ENCODE results near the gene ZFYVE28.

ZFYVE28 gene

GRCh38 chr4:2343476-2343875, 75.0 kb downstream of the ZFYVE28 start:
- no peak for DNase-seq

GRCh38 chr4:2341911-2342652, 76.4 kb downstream of the ZFYVE28 start:
- no peak for DNase-seq

GRCh38 chr4:2341261-2341841, 77.1 kb downstream of the ZFYVE28 start:
- no peak for DNase-seq

GRCh38 chr4:2340272-2341061, 78.0 kb downstream of the ZFYVE28 start:
- DNase-seq, result no peak

- DNase-seq, result no peak
These were observed 78.8 kb downstream of the ZFYVE28 start for GRCh38 chr4:2339458-2340271.

- DNase-seq, result no peak
These were observed 79.5 kb downstream of the ZFYVE28 start for GRCh38 chr4:2338754-2339457.

GRCh38 chr4:2337896-2338295, 80.5 kb downstream of the ZFYVE28 start:
- DNase-seq, result no peak

- no peak for DNase-seq
These were observed 81.2 kb downstream of the ZFYVE28 start for GRCh38 chr4:2337131-2337723.

- DNase-seq, result no peak
These were observed 81.8 kb downstream of the ZFYVE28 start for GRCh38 chr4:2336659-2337058.

GRCh38 chr4:2335729-2336101, 82.7 kb downstream of the ZFYVE28 start:
- DNase-seq, result no peak

GRCh38 chr4:2334826-2335728, 83.4 kb downstream of the ZFYVE28 start:
- DNase-seq, result no peak

GRCh38 chr4:2333916-2334644, 84.4 kb downstream of the ZFYVE28 start:
- DNase-seq, result no peak

- DNase-seq, result no peak
These were observed 85.0 kb downstream of the ZFYVE28 start for GRCh38 chr4:2333356-2333841.

GRCh38 chr4:2332976-2333319, 85.5 kb downstream of the ZFYVE28 start:
- no peak for DNase-seq

GRCh38 chr4:2332201-2332975, 86.1 kb downstream of the ZFYVE28 start:
- DNase-seq, result no peak

- DNase-seq, result no peak
These were observed 86.8 kb downstream of the ZFYVE28 start for GRCh38 chr4:2331519-2332200.

- no peak for DNase-seq
These were observed 87.4 kb downstream of the ZFYVE28 start for GRCh38 chr4:2331043-2331420.

- DNase-seq, result no peak
These were observed 88.1 kb downstream of the ZFYVE28 start for GRCh38 chr4:2330091-2331042.

All from NCI-H1105 treated with DMSO at 0.1 percent for 48 hours (cell line).